Esophagus muscularis mucosa (tissue), 4 donors: Measurements from ENCODE around the gene PC. TPM values are rescaled to one million over a fixed set of nuclear protein-coding genes. Genes with fewer than 3 reads are reported as not detected.
A peak's percentile ranks its signal among the peaks of the same experiment; 100 is the strongest.

Experiments
- DNase-seq: peaks from one replicate; pipeline ENCODE4 v3.0.0-alpha.2; 2017; ENCODE audit errors: extremely low spot score
- H3K27ac ChIP-seq, 4 donors: fragments of 200-600 bp; sonication (generic); replicated peaks in 1 of 4; 1 replicate in 3 of 4; 2 replicates in 1 of 4; pipeline ENCODE4 v1.5.1; 2016 to 2019; ENCODE audit warnings: mild to moderate bottlenecking in 1 of 4
- H3K27me3 ChIP-seq, 4 donors: fragments of 200-600 bp; sonication (generic); one replicate each; pipeline versions ENCODE4 v1.5.1 to v1.6.0; 2016 to 2019
- H3K36me3 ChIP-seq, 4 donors: fragments of 200-600 bp; sonication (generic); one replicate each; pipeline ENCODE4 v1.5.1; 2016 to 2019
- H3K4me1 ChIP-seq, 4 donors: fragments of 200-600 bp; sonication (generic); one replicate each; pipeline ENCODE4 v1.5.1; 2016 to 2019
- H3K4me3 ChIP-seq, 4 donors: fragments of 200-600 bp; sonication (generic); 1 replicate in 2 of 4; 2 replicates in 2 of 4; pipeline ENCODE4 v1.5.1; 2016 to 2019; ENCODE audit warnings: mild to moderate bottlenecking in 4 of 4, moderate library complexity in 1 of 4
- H3K9me3 ChIP-seq, 4 donors: fragments of 200-600 bp; sonication (generic); 1 replicate in 3 of 4; 2 replicates in 1 of 4; pipeline ENCODE4 v1.5.1; 2016 to 2019
- CTCF ChIP-seq, 3 experiments: fragments of 200-600 bp in 2 of 3; fragments of 450-650 bp in 1 of 3; sonication (generic) in 2 of 3; IDR thresholded peaks; one replicate each; pipeline ENCODE4 v1.5.1; 2017 to 2019; ENCODE audit warnings: antibody characterized with exemption in 3 of 3, mild to moderate bottlenecking in 2 of 3, moderate library complexity in 1 of 3
- EP300 ChIP-seq: sonication (generic); formaldehyde crosslinking; IDR thresholded peaks from one replicate; pipeline ENCODE4 v1.6.1; 2017; ENCODE audit warnings: antibody characterized with exemption
- POLR2A ChIP-seq: fragments of 450-650 bp; IDR thresholded peaks from one replicate; pipeline ENCODE4 v1.6.1; 2017; ENCODE audit warnings: antibody characterized with exemption, moderate library complexity, mild to moderate bottlenecking, low read depth
- POLR2AphosphoS5 ChIP-seq, 2 donors: sonication (generic); formaldehyde crosslinking; IDR thresholded peaks; one replicate each; pipeline ENCODE4 v1.6.1; 2017; ENCODE audit warnings: antibody characterized with exemption in 2 of 2
- WGBS: methylation state at CpG from one replicate; pipeline ENCODE4 v1.1.5; 2018; 5-methylcytosine and 5-hydroxymethylcytosine counted together
- intact Hi-C: fragments of 100-400 bp; cut with DNase I; formaldehyde crosslinking; loops from one replicate; pipeline ENCODE4 v1.15.1; 2023
- total RNA-seq, 4 donors: library from RNA; depleted of rRNA; stranded (reverse); fragments of >200 nt; gene quantifications; one replicate each; pipeline versions ENCODE4 v1.1.0 to v1.2.1, GENCODE V29; 2016

PC gene
- total RNA-seq, 4 donors from 2014 or later, result 2.1 to 5.5 (median 5.1) TPM

- WGBS, result 88% methylated on average over 11 of the region's 12 CpGs
- Histone ChIP-seq H3K4me3 (peak overlapping the region in 3 of 4 donors; percentile 98 to 100 (median 99)), H3K36me3 (peaks cover 11 to 55% (median 45%) of the 10 kb centered on the region in 4 donors), H3K4me1 (peaks cover 25 to 43% (median 40%) of the 10 kb centered on the region in 4 donors), H3K9me3 (peaks cover 0 to 3% (median 0%) of the 10 kb centered on the region in 4 donors), H3K27me3 (no peaks in the 10 kb centered on the region), H3K27ac (peak overlapping the region in 2 of 4 donors; percentile 98 to 100)
- no peak for DNase-seq
- intact Hi-C loops, result loop anchor here (10.0 kb wide), 2 partner anchors 110 to 280 kb away; partner anchors contain the start of genes CTSF and PC
- TF ChIP-seq EP300, result no peak
- no peak for TF ChIP-seq CTCF (IDR thresholded peaks at IDR 0.05)
- TF ChIP-seq POLR2AphosphoS5 (IDR thresholded peaks at IDR 0.05), result no peak
- no peak for TF ChIP-seq POLR2A
These were observed 113.6 kb downstream of the PC start for GRCh38 chr11:66844496-66845142.

- no peak for DNase-seq
- Histone ChIP-seq H3K27me3 (no peaks in the 10 kb centered on the region), H3K27ac (peak overlapping the region; percentile 95 to 100 (median 99)), H3K4me3 (peak overlapping the region; percentile 97 to 100 (median 98)), H3K9me3 (peaks cover 0 to 3% (median 0%) of the 10 kb centered on the region in 4 donors), H3K36me3 (peaks cover 11 to 55% (median 44%) of the 10 kb centered on the region in 4 donors), H3K4me1 (peaks cover 25 to 43% (median 40%) of the 10 kb centered on the region in 4 donors)
- no peak for TF ChIP-seq EP300
- no peak for TF ChIP-seq POLR2A
- no peak for TF ChIP-seq POLR2AphosphoS5 (IDR thresholded peaks at IDR 0.05)
- TF ChIP-seq CTCF (IDR thresholded peaks at IDR 0.05), result no peak
- 32% methylated on average over 8 of the region's 16 CpGs for WGBS
- intact Hi-C loops, result loop anchor here (10.0 kb wide), 2 partner anchors 111 to 279 kb away; partner anchors contain the start of genes CTSF and PC
These were observed 114.2 kb downstream of the PC start for GRCh38 chr11:66843776-66844495.

GRCh38 chr11:66842896-66843775 is 115.0 kb downstream of the PC start, which contains the start of gene RCE1:
Gene RCE1 (plus strand): TSS chr11:66843441. CDS start chr11:66843456, 15 bp downstream.
- peaks cover 0 to 3% (median 0%) of the 10 kb centered on the region in 4 donors for H3K9me3 ChIP-seq
- H3K27ac ChIP-seq, result peak within 1 kb of the TSS; percentile 95 to 100 (median 99)
- H3K4me3 ChIP-seq, result peak within 1 kb of the TSS; percentile 97 to 100 (median 98)
- DNase-seq, result peak; percentile 97
- WGBS, result 0% methylated on average over 3 of the region's 98 CpGs
- intact Hi-C loops, result loop anchor here (10.0 kb wide), 2 partner anchors 112 to 278 kb away; partner anchors contain the start of genes CTSF and PC
- TF ChIP-seq POLR2A (peak; percentile 71), POLR2AphosphoS5 (IDR thresholded peaks at IDR 0.05) (peak; percentile 91 to 94), CTCF (IDR thresholded peaks at IDR 0.05) (peak in 1 of 3 experiments; percentile 20), EP300 (no peak)
- H3K27me3 ChIP-seq, result no peaks in the 10 kb centered on the region
- H3K36me3 ChIP-seq, result peaks cover 11 to 55% (median 37%) of the 10 kb centered on the region in 4 donors
- peaks cover 25 to 43% (median 40%) of the 10 kb centered on the region in 4 donors for H3K4me1 ChIP-seq

- no peak for DNase-seq
- peak overlapping the region; percentile 95 to 100 (median 99) for H3K27ac ChIP-seq
- WGBS, result 4% methylated on average over 10 of the region's 11 CpGs
- peaks cover 25 to 43% (median 40%) of the 10 kb centered on the region in 4 donors for H3K4me1 ChIP-seq
- peaks cover 5 to 54% (median 30%) of the 10 kb centered on the region in 4 donors for H3K36me3 ChIP-seq
- no peak for TF ChIP-seq EP300
- TF ChIP-seq POLR2AphosphoS5 (IDR thresholded peaks at IDR 0.05), result no peak
- TF ChIP-seq POLR2A, result no peak
- TF ChIP-seq CTCF (IDR thresholded peaks at IDR 0.05), result no peak
- H3K4me3 ChIP-seq, result peak overlapping the region; percentile 97 to 100 (median 98)
- intact Hi-C loops, result loop anchor here (10.0 kb wide), 2 partner anchors 112 to 278 kb away; partner anchors contain the start of genes CTSF and PC
- no peaks in the 10 kb centered on the region for H3K27me3 ChIP-seq
- peaks cover 0 to 3% (median 0%) of the 10 kb centered on the region in 4 donors for H3K9me3 ChIP-seq
These were observed 115.7 kb downstream of the PC start for GRCh38 chr11:66842501-66842895.
